K562 (cell line): Measurements from ENCODE around the gene SLX9. TPM values are rescaled to one million over a fixed set of nuclear protein-coding genes. Genes with fewer than 3 reads are reported as not detected.

Source experiments
- CC2D1A ChIP-seq: fragments of 450-650 bp; IDR thresholded peaks from 2 replicates; pipeline ENCODE4 v1.6.1; 2017; ENCODE audit warnings: mild to moderate bottlenecking
- DEAF1 ChIP-seq: fragments of 450-650 bp; formaldehyde crosslinking; IDR thresholded peaks from 2 replicates; pipeline ENCODE4 v1.4.0; 2020; ENCODE audit warnings: mild to moderate bottlenecking, moderate library complexity
- HNRNPK ChIP-seq: fragments of 200-400 bp; formaldehyde crosslinking; IDR thresholded peaks from one replicate; pipeline ENCODE4 v1.6.1; 2018; ENCODE audit warnings: mild to moderate bottlenecking, low read depth, low read length; ENCODE audit not compliant: poor library complexity, severe bottlenecking
- HOXB6 ChIP-seq: fragments of 250-450 bp; sonication (Bioruptor Pico); IDR thresholded peaks from 2 replicates; pipeline ENCODE4 v1.5.1; 2022; ENCODE audit warnings: mild to moderate bottlenecking, borderline replicate concordance
- JUND ChIP-seq, 2 experiments: IDR thresholded peaks; 2 replicates in 1 of 2; 3 replicates in 1 of 2; pipeline ENCODE4 v1.6.1; 2011; ENCODE audit warnings: borderline replicate concordance in 2 of 2, low read depth in 2 of 2, low read length in 2 of 2, improper control_type of control experiment in 1 of 2, missing biosample characterization in 1 of 2, missing genetic modification characterization in 1 of 2, missing genetic modification reagents in 1 of 2
- KLF10 ChIP-seq: fragments of 250-450 bp; sonication (Bioruptor Pico); IDR thresholded peaks from 2 replicates; pipeline ENCODE4 v1.6.1; 2021; ENCODE audit warnings: matching md5 sums
- RCOR1 ChIP-seq, 2 experiments: IDR thresholded peaks; 2 replicates each; pipeline ENCODE4 v1.6.1; 2012; ENCODE audit warnings: low read depth in 2 of 2, low read length in 2 of 2, borderline replicate concordance in 1 of 2, improper control_type of control experiment in 1 of 2
- SMC3 ChIP-seq: conservative IDR thresholded peaks from 2 replicates; pipeline ENCODE4 v1.6.1; 2011; ENCODE audit warnings: low read depth, low read length, improper control_type of control experiment; ENCODE audit not compliant: insufficient read depth
- TBL1XR1 ChIP-seq, 2 experiments: IDR thresholded peaks; 2 replicates each; pipeline ENCODE4 v1.6.1; 2012; ENCODE audit warnings: improper control_type of control experiment in 2 of 2, low read length in 2 of 2, mild to moderate bottlenecking in 1 of 2
- XRCC5 ChIP-seq: fragments of 200-400 bp; formaldehyde crosslinking; IDR thresholded peaks from 2 replicates; pipeline ENCODE4 v1.6.1; 2017; ENCODE audit warnings: low read depth, mild to moderate bottlenecking, low read length
- ZKSCAN1 ChIP-seq: fragments of 150-350 bp; IDR thresholded peaks from 2 replicates; pipeline ENCODE4 v1.6.1; 2016; ENCODE audit warnings: low read depth, low read length
- ZNF263 ChIP-seq: sonication (generic); formaldehyde crosslinking; IDR thresholded peaks from 2 replicates; pipeline ENCODE4 v1.8.0; 2022; ENCODE audit warnings: mild to moderate bottlenecking, missing genetic modification reagents, borderline replicate concordance
- polyA plus RNA-seq, 8 experiments: library from polyadenylated mRNA; depleted of rRNA in 4 of 8; stranded (reverse) in 5 of 8; unstranded in 3 of 8; fragments of >200 nt; fragmentation: Nextera tagmentation in 2 of 8; fragmentation: Illumina TruSeq in 1 of 8; extraction: Ambion mirVana in 2 of 8; extraction: Trizol in 1 of 8; gene quantifications; 2 replicates each; pipeline versions ENCODE4 v1.2.1 to v1.2.3, GENCODE V29; 2011 to 2014; ENCODE audit warnings: inconsistent platforms in 1 of 8, missing spikeins in 1 of 8
- total RNA-seq, 7 experiments: library from RNA; depleted of rRNA in 6 of 7; stranded (reverse); fragments of >200 nt in 6 of 7; fragmentation: Illumina TruSeq in 2 of 7; extraction: Trizol in 2 of 7; gene quantifications; 2 replicates each; pipeline versions ENCODE4 v1.2.1 to v1.2.3, GENCODE V29; 2011 to 2021; ENCODE audit warnings: low replicate concordance in 1 of 7
- TF ChIP-seq, protein P1 (sequence below): IDR thresholded peaks from 2 replicates; pipeline ENCODE4 v1.6.1; 2011; ENCODE audit warnings: borderline replicate concordance, low read depth, mild to moderate bottlenecking, moderate library complexity, low read length; ENCODE audit not compliant: insufficient read depth, poor library complexity, severe bottlenecking
- TF ChIP-seq, protein P2 (sequence below): fragments of 250-450 bp; sonication (Bioruptor Pico); IDR thresholded peaks from 2 replicates; pipeline ENCODE4 v1.8.0; 2021; ENCODE audit warnings: mild to moderate bottlenecking, moderate library complexity
- TF ChIP-seq, protein P3 (sequence below): fragments of 450-650 bp; formaldehyde crosslinking; IDR thresholded peaks from 2 replicates; pipeline ENCODE4 v1.4.0; 2020; ENCODE audit warnings: mild to moderate bottlenecking, moderate library complexity

The SLX9 gene
- total and polyA plus RNA-seq, 9 of the 15 experiments (the other 6 are each of a cell fraction or from before 2014, with no cell fraction given), result 1.2 to 75.5 (median 16.5) TPM

DNA sequence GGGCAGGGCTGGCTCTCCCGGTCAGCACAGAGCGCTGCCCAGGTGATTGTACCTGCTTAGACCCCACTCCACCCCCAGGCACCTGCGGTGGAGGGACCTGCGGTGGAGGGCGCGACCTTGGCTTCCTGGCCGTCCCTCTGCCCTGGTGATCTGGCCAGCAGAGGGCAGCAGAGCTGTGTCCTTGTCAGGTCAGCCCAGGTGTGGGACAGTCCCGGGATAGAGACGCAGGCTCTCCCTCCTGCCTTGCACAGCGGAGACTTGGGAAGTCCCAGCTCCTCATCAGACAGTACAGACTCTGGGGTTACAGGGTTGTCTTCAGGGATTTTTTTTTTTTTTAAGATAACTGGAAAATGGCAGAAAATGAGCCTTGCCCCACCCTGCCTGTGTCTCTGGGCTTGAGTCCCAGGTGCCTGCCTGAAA lies 10.0 kb downstream of the SLX9 start (continued):
- TF ChIP-seq, protein P1, sequence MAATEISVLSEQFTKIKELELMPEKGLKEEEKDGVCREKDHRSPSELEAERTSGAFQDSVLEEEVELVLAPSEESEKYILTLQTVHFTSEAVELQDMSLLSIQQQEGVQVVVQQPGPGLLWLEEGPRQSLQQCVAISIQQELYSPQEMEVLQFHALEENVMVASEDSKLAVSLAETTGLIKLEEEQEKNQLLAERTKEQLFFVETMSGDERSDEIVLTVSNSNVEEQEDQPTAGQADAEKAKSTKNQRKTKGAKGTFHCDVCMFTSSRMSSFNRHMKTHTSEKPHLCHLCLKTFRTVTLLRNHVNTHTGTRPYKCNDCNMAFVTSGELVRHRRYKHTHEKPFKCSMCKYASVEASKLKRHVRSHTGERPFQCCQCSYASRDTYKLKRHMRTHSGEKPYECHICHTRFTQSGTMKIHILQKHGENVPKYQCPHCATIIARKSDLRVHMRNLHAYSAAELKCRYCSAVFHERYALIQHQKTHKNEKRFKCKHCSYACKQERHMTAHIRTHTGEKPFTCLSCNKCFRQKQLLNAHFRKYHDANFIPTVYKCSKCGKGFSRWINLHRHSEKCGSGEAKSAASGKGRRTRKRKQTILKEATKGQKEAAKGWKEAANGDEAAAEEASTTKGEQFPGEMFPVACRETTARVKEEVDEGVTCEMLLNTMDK, result peak; percentile 44
- TF ChIP-seq RCOR1 (IDR thresholded peaks at IDR 0.05; ENCODE audit: borderline replicate concordance in 1 of 2, low read depth in 2 of 2, low read length in 2 of 2) (peak in 1 of 2 experiments; percentile 59; a peak in 2 of 4 replicates), HNRNPK (no peak), KLF10 (no peak), CC2D1A (peak; percentile 48; the same call in 1 of the 2 replicates), ZKSCAN1 (peak; percentile 38; the same call in 1 of the 2 replicates), XRCC5 (0 out of 2 replicates have a peak, but pooled peaks have one; percentile 71), ZNF263 (CRISPR knock-in tag) (peak; percentile 25; the same call in 1 of the 2 replicates), HOXB6 (no peak), SMC3 (peak; percentile 94), DEAF1 (CRISPR knock-in tag) (peak; percentile 82), TBL1XR1 (IDR thresholded peaks at IDR 0.05; ENCODE audit: low read length in 2 of 2) (0 out of 4 replicates have a peak, but pooled peaks of 1 of the 2 experiments have one; percentile 21), JUND (IDR thresholded peaks at IDR 0.05; ENCODE audit: borderline replicate concordance, low read depth, low read length) (peak; percentile 35; the same call in 1 of the 2 replicates), JUND (tag; IDR thresholded peaks at IDR 0.05; ENCODE audit: borderline replicate concordance, low read depth, low read length) (no peak; the same call in 2 of the 3 replicates)
- TF ChIP-seq, protein P2, sequence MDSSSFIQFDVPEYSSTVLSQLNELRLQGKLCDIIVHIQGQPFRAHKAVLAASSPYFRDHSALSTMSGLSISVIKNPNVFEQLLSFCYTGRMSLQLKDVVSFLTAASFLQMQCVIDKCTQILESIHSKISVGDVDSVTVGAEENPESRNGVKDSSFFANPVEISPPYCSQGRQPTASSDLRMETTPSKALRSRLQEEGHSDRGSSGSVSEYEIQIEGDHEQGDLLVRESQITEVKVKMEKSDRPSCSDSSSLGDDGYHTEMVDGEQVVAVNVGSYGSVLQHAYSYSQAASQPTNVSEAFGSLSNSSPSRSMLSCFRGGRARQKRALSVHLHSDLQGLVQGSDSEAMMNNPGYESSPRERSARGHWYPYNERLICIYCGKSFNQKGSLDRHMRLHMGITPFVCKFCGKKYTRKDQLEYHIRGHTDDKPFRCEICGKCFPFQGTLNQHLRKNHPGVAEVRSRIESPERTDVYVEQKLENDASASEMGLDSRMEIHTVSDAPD (CRISPR knock-in tag), result no peak
- TF ChIP-seq, protein P3, sequence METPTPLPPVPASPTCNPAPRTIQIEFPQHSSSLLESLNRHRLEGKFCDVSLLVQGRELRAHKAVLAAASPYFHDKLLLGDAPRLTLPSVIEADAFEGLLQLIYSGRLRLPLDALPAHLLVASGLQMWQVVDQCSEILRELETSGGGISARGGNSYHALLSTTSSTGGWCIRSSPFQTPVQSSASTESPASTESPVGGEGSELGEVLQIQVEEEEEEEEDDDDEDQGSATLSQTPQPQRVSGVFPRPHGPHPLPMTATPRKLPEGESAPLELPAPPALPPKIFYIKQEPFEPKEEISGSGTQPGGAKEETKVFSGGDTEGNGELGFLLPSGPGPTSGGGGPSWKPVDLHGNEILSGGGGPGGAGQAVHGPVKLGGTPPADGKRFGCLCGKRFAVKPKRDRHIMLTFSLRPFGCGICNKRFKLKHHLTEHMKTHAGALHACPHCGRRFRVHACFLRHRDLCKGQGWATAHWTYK, result peak; percentile 18; the same call in 1 of the 2 replicates
